Measurements from ENCODE around the gene MAP3K6.
"Not testable (repeated sequence)": the region's sequence is repeated elsewhere in the genome, so short reads cannot be mapped to it uniquely, and the experiment has no call there.

Gene MAP3K6

DNA sequence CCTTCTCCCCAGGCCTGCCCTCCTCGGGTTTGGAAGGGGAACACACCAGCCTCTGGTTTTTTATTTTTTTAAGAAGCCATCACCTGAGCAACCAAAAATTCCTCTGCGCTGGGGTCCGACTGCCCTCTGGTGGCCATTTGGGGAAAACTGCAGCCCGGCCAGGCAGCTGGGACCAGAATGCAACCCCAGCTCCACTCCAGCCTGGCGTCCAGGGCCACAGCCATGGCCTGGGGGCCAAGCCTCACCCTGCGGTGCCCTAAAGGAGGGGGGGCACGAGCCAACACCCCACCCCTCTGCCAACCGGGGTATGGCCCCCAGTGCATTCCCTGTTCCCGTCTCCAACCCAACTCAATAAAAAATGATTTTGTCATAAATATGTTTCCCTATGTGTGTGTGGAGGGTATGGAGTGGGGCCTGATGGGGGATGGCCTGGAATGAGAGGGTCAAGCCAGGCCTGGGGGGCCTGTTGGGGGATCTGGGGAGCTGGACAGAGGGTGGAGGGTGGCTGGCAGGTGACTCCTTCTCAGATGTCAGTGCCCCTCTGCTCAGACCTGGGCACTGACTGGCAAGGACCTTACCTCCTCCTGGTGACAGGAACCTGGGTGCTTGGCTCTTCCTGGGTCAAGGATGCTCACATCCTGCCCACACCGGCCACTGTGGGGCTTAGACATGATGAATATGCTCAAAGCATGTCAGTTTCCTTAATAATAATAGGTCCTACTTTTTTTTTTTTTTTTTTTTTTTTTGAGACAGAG lies 28.9 kb upstream of the MAP3K6 start:
- DNase-seq = peak; percentile 80

DNA sequence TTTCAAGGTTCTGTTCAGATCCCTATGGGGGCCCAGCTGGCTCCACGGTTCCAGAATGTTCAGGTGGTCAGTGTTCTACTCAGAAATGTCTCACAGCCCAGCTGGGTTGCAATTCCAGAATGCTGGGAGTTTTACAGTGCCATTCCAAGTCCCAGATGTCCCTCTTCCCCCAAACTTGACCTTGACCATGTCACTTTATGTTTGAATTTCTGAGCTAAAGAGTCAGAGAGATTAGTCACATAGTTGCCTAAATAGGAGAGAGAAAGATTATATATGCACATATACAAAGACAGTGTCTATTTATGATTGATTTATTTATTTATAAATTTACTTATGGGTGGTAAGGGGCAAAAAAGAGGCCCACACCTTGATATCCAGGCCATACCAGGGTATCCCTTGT lies 28.2 kb upstream of the MAP3K6 start:
- no peak for DNase-seq

DNA sequence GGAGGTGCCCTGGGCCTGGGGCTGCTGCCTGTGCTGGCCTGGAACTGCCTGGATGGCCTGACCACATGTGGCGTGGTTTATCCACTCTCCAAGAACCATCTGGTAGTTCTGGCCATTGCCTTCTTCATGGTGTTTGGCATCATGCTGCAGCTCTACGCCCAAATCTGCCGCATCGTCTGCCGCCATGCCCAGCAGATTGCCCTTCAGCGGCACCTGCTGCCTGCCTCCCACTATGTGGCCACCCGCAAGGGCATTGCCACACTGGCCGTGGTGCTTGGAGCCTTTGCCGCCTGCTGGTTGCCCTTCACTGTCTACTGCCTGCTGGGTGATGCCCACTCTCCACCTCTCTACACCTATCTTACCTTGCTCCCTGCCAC lies 27.5 kb upstream of the MAP3K6 start:
- DNase-seq = no peak

- DNase-seq = no peak
Observed at GRCh38 chr1:27393641-27394281, 27.0 kb upstream of the MAP3K6 start.

- peak; percentile 24 for DNase-seq
Observed at GRCh38 chr1:27392778-27393635, 26.2 kb upstream of the MAP3K6 start.

GRCh38 chr1:27392096-27392777 lies 25.5 kb upstream of the MAP3K6 start, which contains the start of gene GPR3:
Gene GPR3 (plus strand): TSS chr1:27392622. CDS start chr1:27393799, 1,177 bp downstream.
- peak; percentile 95 for DNase-seq

GRCh38 chr1:27391511-27392095 lies 24.8 kb upstream of the MAP3K6 start:
- peak; percentile 38 for DNase-seq

- DNase-seq = peak; percentile 80
Observed at GRCh38 chr1:27388337-27389005, 21.7 kb upstream of the MAP3K6 start.

GRCh38 chr1:27384797-27385196 lies 18.0 kb upstream of the MAP3K6 start:
- not testable (repeated sequence) for DNase-seq

- no peak for DNase-seq
Observed at GRCh38 chr1:27383661-27384060, 16.9 kb upstream of the MAP3K6 start.

GRCh38 chr1:27383039-27383605 lies 16.4 kb upstream of the MAP3K6 start, which contains the start of gene CD164L2:
Gene CD164L2 (minus strand): TSS chr1:27383333. CDS start chr1:27383239, 94 bp downstream.
- peak; percentile 44 for DNase-seq

GRCh38 chr1:27381969-27382762 lies 15.4 kb upstream of the MAP3K6 start:
- DNase-seq = no peak

DNA sequence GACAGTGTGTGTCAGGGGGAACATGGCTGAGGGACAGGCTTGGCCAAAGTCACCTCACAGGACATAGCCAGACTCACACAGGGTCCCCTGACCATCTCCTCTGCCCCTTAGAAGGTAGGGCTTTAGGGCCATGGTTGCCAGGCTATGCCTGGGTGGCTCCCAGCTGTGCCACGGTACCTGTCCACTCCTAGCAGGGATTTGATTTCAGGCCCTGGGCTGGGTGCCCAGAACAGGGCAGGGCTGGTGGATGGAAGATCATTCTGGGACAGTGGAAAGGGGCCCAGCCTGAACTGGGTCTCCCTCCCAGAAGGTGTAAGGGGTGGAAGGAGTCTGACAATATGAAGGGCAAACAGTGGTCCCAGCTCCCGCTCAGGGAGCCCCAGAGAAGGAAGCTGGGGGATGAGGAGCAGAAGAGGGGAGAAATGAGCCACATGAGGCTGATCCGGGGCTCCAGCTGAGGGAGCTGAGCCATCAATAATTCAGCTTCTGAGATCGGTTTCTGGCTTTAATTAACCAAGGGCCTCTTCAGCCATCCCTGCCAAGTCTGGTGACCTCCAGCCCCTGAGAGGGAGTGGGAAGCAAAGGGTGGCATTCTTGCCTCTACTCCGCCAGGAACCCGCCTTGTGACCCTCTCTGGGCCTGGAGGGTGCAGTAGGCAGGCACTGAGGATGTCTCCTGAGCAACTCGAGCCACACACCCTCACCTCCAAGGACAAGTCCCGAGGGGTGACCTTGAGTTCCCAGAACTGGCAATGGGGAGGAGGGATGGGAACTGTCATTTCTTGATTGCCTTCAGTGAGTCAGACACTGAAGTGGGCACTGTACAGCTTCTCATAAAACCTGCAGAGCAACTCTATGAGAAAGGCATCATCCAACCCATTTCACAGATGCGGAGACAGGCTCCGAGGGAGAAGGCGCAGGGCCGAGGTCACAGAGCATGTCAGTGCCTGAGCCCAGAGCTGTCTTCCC lies 14.3 kb upstream of the MAP3K6 start:
- no peak for DNase-seq

DNA sequence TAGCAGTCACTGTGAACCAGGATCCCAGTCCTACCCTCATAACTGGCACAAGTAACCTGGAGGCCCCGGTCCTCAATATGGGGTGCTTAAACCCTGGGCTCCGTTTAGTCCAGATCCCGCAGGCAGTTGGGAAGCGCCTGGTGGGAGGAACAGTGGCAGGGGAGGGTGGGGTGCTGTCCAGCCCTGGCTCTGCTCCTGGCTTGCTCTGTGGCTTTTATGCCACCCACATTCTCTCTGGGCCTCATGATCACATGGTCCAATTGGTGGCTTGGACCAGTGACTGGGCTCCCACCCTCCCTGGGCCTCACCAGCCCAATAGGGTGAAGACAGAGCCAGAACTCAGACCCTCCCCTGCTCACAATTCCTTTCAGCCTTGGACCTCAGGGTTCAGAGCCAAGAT lies 13.5 kb upstream of the MAP3K6 start:
- DNase-seq = no peak

GRCh38 chr1:27379564-27380122 lies 12.9 kb upstream of the MAP3K6 start:
- DNase-seq = no peak

DNA sequence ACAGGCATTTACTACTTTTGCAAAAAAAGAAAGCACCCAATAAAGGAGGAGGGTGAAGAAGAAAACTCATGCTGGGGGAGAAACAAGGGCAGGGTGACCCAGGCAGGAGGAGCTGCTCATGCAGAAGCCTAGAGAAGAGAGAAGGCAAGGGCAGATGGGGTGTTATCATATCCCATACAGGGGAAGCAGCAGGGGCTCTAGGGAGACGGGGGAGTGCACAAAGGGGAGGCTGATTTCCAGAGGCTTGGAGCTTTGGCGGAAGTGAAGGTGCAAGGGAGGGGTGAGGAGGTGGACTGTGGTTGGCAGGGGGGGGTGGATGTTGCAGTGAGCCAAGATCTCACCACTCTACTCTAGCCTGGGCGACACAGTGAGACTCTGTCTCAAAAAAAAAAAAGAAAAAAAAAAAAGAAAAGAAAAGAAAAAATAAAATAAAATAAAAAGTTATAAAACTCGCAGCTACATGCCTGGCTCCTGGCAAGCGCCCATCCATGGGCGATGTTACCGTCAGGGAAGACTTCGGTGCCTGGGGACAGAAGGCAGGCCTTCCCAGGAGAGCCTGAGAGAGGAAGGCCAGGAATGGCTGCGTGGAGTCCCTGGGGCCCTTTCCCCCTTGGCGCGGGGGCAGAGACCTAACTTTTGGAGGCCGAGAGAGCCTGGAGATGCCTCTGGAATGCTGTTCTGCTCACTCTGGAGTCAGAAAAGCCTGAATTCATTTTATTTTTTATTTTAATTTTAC lies 11.2 kb upstream of the MAP3K6 start:
- DNase-seq = no peak

DNA sequence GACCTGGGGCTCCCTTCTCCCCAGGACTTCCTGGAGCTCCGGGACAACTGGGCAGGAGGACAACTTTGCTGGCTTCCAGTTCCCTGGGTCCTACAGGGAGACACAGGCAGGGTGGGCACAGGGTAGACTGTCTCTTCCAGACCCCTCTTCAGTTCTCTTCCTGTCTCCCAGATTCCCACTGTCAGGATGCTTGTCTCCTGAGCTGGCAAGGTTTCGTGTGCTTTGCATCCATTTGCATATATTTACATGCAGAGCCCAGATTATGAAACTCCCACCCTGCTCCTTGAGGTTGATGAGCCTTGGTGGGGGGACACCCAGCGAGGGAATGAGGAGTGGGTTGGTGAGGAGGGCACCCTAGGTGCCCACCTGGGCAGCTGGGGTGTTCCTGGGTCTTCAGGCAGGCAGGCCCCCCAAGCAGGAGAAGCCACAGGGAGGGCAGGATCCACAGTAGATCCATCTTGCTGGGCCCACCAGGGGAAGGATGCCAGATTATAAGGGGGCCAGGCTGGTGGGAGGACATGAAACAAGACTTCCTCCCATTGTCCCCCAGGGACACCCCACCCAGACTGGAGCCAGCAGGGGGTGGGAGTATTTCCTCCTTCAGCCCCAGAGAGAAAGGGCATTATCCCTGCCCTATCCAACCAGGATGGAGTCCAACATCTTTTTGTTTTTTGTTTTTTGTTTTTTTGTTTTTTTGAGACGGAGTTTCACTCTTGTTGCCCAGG lies 7.8 kb upstream of the MAP3K6 start, which contains the start of gene FCN3:
TSS of gene FCN3 (minus strand) at position 463 of the 725 bp plus-strand sequence. CDS start at position 457, 6 bp downstream.
- no peak for DNase-seq
